ENCODE data around the gene KATNAL1.

KATNAL1 gene

DNA sequence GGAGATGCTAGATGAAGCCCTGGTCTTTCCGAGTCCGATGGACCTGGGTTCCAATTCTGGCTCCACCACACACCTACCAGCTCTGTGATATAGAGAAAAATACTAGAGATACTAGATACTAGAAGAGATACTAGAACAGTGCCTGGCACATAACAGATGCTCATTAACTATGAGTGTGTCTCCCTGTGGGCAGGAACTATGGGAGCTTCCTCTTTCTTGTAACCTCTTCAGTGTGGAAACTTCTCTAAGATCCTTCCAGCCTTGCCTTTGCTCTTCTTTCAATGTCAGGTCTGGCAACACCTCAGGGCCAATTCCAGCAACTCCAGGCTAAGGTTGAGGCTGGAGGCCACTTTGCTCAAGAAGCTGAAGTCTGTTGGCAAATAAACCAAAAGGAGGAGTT lies 143.9 kb downstream of the KATNAL1 start:
- Mint-ChIP-seq H3K27ac (no peak overlapping the region), H3K36me3 (ENCODE audit: low read depth) (no peaks in the 10 kb centered on the region), H3K9me3 (no peaks in the 10 kb centered on the region), H3K4me3 (no peak overlapping the region), H3K4me1 (ENCODE audit: low read depth) (peaks cover 28% of the 10 kb centered on the region), H3K27me3 (ENCODE audit: low read depth) (peaks cover 5% of the 10 kb centered on the region)

DNA sequence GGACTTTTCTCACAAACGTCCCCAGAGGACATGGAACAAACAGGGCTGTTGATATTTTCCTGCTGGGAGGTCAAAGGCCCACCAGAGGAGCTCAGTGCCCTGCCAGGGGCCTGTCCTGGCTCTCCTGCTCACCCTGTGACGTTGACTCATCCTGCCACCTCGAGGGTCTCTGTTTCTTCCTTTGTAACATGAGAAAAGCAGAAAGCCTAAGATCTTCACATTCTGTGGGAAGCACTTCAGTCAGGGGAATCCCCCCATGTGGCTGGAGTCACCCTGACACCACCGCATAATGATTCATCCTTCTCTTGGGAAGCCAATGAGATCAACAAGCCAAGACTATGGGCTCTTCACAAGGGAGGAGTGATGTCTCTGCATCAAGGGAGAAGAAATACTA lies 147.9 kb downstream of the KATNAL1 start:
- H3K27ac Mint-ChIP-seq = peak overlapping the region; percentile 26
- peak overlapping the region; percentile 8 for H3K4me3 Mint-ChIP-seq
- no peaks in the 10 kb centered on the region for H3K36me3 Mint-ChIP-seq (ENCODE audit: low read depth)
- H3K27me3 Mint-ChIP-seq (ENCODE audit: low read depth) = no peaks in the 10 kb centered on the region
- peaks cover 43% of the 10 kb centered on the region for H3K4me1 Mint-ChIP-seq (ENCODE audit: low read depth)
- H3K9me3 Mint-ChIP-seq = no peaks in the 10 kb centered on the region

DNA sequence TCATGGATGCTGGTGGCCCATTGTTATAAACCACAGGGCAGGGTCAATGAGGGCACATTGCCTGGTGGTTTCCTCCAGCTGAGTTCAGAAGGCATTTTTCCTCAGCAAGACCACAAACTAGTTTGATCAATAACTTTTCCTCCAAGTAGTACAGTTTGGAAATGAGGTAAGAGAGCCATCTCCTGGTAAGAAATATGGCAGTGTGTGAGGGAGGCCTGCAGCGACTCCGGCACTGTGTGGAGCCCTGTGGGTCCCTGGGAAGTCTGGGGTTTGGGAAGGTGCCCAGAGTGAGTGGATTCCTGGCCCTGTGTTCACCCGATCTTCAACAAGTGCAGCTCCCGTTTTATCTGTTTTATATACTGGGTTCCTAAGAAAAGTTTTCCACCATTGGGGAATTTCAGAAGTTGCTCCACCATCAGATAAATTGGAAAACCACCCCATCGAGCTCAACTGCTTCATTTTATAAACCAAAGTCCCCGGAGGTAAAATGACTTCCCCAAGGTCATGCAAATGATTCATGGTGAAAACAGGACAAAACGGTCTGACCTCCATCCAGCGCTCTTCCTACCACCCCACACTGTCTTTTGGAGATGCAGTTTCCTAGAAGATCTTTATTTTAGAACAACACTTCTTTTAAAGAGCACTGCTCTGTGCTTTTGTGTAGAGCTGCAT lies 148.4 kb downstream of the KATNAL1 start:
- Mint-ChIP-seq H3K27me3 (ENCODE audit: low read depth) (no peaks in the 10 kb centered on the region), H3K9me3 (no peaks in the 10 kb centered on the region), H3K4me1 (ENCODE audit: low read depth) (peaks cover 40% of the 10 kb centered on the region), H3K4me3 (peak overlapping the region; percentile 8), H3K36me3 (ENCODE audit: low read depth) (no peaks in the 10 kb centered on the region), H3K27ac (peak overlapping the region; percentile 67)

DNA sequence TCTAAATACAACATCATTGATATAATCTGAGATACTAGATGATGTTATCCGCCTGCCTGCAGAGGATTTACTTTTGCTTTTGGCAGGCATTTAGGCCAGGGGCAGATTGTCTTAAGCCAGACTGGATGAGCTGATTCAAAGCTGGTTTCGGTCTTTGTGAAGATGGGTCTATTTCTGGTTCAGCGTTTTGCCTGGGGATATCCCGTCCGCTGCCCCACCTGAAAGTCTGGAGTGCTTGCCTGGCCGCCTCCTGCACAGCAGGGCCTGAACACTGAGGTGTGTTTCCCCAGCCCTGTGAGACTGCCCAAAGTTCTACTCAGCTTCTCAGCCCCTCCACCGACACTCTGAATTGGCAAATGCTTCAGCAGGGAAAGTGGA lies 149.7 kb downstream of the KATNAL1 start:
- Mint-ChIP-seq H3K36me3 (ENCODE audit: low read depth) (no peaks in the 10 kb centered on the region), H3K27ac (no peak overlapping the region), H3K4me3 (no peak overlapping the region), H3K9me3 (no peaks in the 10 kb centered on the region), H3K27me3 (ENCODE audit: low read depth) (no peaks in the 10 kb centered on the region), H3K4me1 (ENCODE audit: low read depth) (peaks cover 43% of the 10 kb centered on the region)

DNA sequence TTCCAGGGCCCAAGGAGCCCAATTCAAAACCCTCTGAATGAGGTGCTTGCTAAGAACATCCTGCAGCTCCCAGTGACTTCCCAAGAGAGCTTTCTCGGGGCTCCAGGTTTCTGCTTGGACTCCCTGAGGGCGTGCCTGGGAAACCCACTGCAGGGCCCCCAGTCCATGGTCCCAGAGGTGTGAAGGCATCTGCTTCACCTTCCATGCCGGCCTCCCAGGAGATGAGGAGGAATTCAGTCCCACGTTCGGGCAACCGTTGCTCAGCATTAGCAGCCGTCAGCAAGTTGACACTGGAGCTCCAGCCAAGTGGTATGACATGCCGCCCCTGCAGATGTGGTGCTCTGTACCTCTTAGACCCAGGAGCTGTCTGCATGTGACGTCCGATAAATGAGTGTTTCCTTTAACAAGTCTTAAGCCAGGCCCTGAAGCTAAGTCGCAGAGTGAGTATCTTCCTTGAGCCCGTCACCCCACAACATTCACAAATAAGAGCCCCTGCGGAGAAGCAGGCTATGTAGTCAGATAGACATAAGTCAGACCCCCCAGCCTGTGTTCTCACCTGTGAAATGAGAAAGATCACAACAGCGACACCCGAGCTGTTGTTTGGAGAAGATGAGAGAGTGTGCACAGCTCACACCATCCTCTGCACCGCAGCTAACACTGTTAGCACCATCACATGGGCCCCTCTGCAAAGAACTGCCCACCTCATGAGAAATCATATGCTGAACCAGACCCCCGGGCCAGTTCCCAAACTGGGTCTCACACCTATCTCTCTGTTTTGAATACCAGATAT lies 150.3 kb downstream of the KATNAL1 start:
- H3K9me3 Mint-ChIP-seq = no peaks in the 10 kb centered on the region
- H3K27ac Mint-ChIP-seq = peak overlapping the region; percentile 4
- H3K4me3 Mint-ChIP-seq = no peak overlapping the region
- no peaks in the 10 kb centered on the region for H3K36me3 Mint-ChIP-seq (ENCODE audit: low read depth)
- peaks cover 49% of the 10 kb centered on the region for H3K4me1 Mint-ChIP-seq (ENCODE audit: low read depth)
- no peaks in the 10 kb centered on the region for H3K27me3 Mint-ChIP-seq (ENCODE audit: low read depth)

DNA sequence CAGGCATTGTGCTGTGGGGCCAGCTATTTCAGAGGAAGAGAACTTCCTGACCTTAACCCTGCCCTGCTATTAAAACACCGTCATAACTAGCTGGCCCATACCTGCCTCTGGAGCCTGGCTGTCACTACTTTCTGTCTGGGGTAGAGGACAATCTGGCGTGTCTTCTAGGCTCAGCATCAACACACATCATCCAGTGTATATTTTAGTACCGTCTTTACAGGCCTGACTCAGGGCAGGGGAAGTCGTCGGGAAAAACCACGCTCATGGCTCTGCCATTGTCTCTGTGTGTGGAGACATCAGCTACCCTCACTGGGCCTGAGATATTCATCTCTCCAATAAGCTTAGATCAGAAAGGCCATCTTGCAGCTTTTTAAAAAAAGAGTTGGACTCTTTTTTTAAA lies 151.1 kb downstream of the KATNAL1 start:
- Mint-ChIP-seq H3K4me1 (ENCODE audit: low read depth) (peaks cover 56% of the 10 kb centered on the region), H3K27ac (peak overlapping the region; percentile 49), H3K4me3 (no peak overlapping the region), H3K9me3 (no peaks in the 10 kb centered on the region), H3K36me3 (ENCODE audit: low read depth) (no peaks in the 10 kb centered on the region), H3K27me3 (ENCODE audit: low read depth) (no peaks in the 10 kb centered on the region)

DNA sequence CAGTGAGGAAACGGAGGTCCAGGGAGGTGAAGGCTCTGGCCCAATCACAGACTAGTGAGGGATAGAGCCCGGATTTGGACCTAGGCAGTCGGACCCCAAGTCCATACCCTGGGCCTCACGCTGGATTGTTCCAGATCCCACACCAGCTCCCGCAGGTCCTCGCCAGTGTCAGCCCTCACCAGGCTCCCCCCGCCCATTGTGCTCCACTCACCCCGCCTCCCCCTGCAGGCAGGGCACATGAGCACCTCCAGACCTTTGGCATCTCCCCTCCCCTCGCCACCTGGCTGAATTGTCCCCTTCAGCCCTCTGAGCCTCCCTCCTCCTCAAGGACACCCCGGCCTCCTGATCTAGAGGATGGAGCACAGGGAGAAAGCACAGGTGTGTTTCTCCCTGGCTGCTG lies 152.4 kb downstream of the KATNAL1 start:
- Mint-ChIP-seq H3K4me3 (no peak overlapping the region), H3K27me3 (ENCODE audit: low read depth) (no peaks in the 10 kb centered on the region), H3K36me3 (ENCODE audit: low read depth) (peaks cover 2% of the 10 kb centered on the region), H3K4me1 (ENCODE audit: low read depth) (peaks cover 65% of the 10 kb centered on the region), H3K27ac (no peak overlapping the region), H3K9me3 (no peaks in the 10 kb centered on the region)

DNA sequence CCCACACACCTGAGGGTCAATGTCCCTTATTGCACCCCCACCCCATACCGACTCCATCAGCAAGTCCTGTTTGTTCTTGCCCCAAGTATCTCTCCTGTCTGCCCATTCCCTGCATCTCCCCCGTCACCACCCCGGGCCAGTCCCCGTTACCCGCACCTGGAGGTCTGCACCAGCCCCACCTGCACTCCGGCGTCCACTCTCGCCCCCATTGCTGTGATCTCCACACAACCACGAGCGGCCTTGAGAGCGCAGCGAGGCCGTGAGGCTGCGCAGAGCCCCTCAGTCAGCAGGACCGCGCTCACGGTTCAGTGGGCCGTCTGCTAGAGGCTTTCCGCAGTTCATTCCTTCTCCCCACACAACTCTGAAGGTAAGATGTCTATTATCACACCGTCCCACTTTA lies 152.8 kb downstream of the KATNAL1 start:
- peaks cover 2% of the 10 kb centered on the region for H3K36me3 Mint-ChIP-seq (ENCODE audit: low read depth)
- H3K27ac Mint-ChIP-seq = no peak overlapping the region
- no peak overlapping the region for H3K4me3 Mint-ChIP-seq
- no peaks in the 10 kb centered on the region for H3K9me3 Mint-ChIP-seq
- H3K27me3 Mint-ChIP-seq (ENCODE audit: low read depth) = no peaks in the 10 kb centered on the region
- H3K4me1 Mint-ChIP-seq (ENCODE audit: low read depth) = peaks cover 65% of the 10 kb centered on the region

DNA sequence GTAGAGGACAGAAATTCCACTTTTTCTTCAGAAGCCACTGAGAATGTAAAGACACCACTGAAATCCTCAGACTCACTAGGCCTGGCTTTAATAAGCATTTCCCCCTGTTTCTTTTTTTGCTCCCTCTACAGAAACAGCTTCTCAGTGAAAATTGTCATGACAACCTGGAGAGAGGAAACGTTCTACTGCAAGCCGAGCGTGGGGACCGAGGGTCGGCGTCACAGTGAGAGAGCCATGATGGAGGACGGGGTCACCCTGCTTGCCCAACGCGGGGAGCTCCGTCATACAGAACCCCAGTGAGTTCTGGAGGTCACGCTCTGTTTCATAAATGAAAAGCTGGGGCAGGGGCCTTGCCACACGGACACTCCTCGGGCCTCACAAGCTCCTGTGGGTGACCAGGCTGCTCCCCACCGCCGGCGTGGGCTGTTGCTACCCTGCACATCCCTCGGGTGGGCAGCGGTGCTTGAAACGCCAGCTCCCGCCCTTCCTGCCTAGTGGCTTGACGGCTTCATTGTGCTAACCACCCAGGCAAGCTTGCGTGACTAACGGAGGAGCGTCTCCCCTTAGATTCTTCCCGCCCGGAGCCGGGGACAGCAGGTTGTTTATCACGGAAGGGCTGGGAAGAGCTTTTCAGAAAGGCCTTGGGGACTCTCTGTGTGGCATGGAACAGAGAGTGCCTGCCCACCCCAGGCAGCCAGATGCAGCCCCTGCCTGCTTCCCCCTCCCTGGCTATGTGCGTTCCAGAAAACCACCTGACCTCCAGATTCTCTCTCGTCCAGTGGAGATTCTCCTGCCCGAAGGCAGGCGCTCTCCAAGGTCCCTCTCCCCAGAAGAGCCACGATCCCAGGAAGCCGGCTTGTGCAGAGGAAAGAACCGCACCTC lies 153.6 kb downstream of the KATNAL1 start:
- H3K4me1 Mint-ChIP-seq (ENCODE audit: low read depth) = peaks cover 64% of the 10 kb centered on the region
- no peak overlapping the region for H3K4me3 Mint-ChIP-seq
- H3K36me3 Mint-ChIP-seq (ENCODE audit: low read depth) = peaks cover 2% of the 10 kb centered on the region
- no peaks in the 10 kb centered on the region for H3K27me3 Mint-ChIP-seq (ENCODE audit: low read depth)
- H3K9me3 Mint-ChIP-seq = no peaks in the 10 kb centered on the region
- H3K27ac Mint-ChIP-seq = no peak overlapping the region

Data from T-helper 1 cell treated with Interleukin-12 subunit alpha and Interleukin-12 subunit beta and Interleukin-4 antibody, amounts not matched to agents 30 μg/mL and 1 μg/mL, for 36 hours (primary cell).